ENCODE data around the gene TMC1.
"Not testable (repeated sequence)": the region's sequence is repeated elsewhere in the genome, so short reads cannot be mapped to it uniquely, and the experiment has no call there.

The TMC1 gene

DNA sequence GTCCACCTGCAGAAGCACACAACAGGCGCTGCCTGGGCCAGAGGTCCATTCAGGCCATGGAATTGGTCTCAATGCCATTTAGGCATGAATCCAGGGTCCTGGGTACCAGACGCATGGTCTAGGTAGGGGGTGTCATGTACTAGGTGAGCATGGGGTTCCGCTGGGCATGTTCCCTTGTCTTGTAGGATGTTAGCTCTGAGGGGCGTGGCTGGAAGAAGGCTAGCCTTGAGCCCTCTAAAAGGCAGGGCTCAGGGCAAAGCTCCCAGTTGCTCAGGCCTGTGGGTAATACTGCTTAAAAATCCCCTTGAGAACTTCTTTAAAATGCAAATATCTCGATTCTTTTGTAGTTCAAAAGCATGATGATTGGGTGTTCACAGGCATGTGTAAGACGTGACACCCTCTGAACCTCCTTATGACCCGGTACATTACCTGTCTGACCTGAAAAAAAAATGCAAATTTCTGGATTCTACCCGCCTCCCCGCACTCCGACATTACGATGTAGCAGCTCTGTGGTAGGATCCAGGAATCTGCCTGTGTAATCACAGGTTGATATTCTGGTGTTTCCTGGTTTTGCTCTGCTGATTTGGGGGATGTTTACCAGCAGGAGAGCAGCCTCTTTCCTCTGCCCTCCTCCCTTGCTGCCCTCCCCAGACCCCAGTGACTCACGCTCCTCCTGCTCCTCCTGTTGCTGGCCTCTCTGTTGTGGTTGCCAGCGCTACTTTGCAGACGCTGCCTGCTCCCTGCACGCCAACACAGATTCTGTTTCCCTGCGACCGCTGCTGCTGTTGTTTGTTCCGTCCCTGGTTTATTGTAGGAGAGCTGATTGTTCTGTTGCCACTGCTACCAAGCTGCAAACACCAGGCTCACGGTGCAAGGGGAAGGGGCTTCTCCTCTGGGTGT is 5.7 kb downstream of the TMC1 start:
- peak; percentile 81 for DNase-seq

DNA sequence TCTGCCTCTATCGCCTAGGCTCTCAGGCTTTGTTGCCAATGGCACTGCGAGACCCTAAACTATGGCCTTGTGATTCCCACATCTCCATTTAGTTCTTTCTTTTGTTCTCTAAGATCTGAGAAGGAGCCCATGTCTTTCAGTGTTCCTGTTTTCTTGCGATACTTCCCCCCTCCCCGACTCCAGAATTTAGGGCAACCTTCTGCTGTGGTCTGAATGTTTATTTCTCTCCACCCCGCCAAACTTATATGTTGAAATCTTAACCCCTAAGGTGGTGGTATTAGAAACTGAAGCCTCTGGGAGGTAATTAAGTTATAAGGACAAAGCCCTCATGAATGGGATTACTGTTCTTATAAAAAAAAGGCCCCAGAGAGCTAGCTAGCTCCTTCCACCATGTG is 6.4 kb downstream of the TMC1 start:
- no peak for DNase-seq

DNA sequence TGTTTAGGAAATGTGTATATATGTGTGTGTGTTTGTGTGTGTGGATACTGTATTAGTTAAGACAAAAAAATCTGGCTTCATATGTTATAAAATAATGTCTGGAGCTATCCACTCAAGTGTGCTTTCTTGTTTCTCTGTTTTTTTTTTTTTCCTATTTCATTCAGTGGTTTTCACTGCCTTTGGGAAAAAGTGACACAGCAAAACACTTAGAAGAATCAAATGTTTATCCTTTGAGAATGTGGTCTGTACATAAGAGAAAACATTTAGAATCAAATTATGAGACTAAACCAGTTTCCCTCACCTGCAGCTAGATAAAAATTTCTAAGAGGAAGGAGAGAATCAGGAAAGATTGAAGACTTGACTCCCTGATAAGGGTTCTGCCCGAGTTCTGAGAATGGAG is 8.1 kb downstream of the TMC1 start:
- DNase-seq: no peak

DNA sequence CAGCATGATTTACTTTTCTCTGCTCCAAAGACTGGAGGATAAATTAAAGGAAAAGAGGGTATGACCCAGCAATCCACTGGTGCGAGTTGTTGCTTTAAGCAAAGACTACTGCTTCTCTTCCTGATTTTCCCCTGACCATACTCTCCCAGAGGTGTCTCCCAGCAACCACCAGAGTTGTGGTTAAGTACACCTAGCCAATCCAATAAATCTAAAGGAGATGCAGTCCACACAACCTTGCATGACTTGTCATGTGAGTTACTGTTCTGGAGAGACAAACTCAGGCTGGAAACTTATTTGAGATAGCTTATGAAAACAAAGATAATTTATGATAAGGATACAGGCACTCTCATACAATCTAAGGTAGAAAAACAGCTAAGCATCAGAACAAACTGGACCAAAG is 11.9 kb downstream of the TMC1 start:
- DNase-seq: no peak

DNA sequence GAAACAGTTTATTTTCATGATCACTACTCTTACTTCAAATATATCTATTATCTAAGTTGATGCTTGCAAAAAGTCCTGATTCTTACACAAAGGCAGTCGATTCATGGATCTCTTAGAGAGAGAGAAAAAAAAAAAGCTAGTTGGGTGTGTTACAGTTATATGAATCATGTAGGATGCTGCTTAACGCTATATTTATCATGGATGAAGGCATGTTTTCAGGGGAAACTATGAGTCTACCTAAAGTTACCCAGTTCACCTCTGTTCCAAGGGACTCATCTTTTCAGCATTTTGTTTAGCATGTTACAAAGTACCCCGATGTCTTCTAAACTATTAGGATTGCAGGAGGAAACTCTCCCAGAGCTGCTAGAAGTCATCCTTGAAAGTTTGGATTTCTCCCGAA is 13.5 kb downstream of the TMC1 start:
- DNase-seq: no peak

DNA sequence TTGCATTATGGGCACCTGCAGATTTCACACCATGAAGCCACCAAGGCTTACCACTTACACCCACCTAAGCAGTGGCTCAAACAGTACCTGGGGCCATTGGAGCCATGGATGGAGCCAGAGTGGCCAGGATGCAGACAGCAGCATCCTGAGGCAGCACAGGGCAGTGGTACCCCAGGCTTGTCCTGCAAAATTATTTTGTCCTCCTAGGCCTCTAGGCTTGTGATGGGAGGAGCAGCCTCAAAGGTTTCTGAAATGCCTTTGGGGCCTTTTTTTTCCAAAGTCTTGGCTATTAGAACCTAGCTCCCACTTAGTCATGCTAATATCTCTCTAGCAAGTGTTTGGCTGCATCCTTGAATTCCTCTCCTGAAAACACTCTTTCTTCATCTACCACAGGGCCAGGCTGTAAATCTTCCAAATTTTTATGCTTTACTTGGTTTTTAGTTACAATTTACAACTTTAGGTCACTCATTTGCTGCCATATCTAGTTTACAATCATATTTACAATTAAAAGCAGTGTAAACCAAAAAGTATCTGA is 15.7 kb downstream of the TMC1 start:
- no peak for DNase-seq

DNA sequence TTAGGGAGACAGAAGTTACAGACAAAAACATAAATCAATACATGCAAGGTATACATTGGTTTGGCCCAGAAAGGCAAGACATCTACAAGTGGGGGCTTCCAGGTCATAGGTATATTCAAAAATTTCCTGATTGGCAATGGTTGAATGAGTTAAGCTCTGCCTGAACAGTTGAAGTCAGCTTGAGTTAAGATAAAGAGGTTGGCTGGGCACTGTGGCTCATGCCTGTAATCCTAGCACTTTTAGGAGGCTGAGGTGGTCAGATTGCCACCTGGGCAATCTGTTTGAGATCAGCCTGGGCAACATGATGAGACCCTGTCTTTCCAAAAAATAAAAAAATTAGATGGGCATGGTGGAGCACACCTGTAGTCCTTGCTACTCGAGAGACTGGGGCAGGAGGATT is 16.3 kb downstream of the TMC1 start:
- DNase-seq: no peak

DNA sequence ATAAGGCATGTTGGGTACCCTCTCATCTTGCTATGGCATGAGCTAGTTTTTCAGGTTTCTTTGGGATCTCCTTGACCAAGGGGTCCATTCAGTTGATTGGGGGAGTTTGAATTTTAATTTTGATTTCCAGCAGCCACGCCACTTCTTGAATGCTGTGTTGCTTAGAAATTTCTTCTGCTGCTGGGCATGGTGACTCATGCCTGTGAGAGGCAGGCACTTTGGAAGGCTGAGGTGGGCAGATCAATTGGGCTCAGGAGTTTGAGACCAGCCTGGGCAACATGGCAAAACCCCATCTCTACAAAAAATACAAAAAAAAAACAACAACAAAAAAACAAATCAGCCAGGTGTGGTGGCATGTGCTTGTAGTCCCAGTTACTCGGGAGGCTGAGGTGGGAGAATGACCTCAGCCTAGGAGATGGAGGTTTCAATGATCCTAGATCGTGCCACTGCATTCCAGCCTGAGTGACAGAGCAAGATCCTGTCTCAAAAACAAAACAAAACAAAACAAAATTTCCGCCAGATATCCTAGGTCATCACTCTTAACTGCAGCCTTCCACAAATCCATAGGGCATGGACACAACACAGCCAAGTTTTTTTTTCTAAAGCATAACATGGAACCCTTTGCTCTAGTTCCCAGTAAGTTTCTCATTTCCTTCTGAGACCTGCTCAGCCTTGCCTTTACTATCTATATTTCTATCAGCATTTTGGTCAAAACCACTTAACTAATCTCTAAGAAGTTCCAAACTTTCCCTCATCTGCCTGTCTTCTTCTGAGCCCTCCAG is 17.7 kb downstream of the TMC1 start:
- DNase-seq: no peak

DNA sequence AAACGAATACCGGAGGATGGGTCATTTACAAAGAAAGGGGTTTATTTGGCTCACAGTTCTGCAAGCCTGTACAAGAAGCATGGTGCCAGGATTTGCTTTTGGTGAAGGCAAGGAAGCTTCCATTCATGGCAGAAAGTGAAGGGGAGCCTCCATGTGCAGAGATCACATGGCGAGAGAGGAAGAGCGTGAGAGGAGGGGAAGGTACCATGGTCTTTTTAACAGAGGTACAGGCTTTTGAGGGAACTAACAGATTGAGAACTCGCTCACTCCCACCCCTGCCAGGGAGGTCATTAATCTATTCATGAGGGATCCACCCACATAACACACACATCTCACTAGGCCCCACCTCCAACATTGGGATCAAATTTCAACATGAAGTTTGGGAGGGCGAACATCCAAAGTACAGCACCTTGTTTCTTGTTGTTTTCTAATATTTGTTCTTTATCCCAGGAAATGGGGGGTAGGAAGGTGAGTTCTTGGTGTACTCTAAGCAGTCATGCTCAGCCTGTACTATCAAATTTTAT is 18.5 kb downstream of the TMC1 start:
- DNase-seq: no peak

DNA sequence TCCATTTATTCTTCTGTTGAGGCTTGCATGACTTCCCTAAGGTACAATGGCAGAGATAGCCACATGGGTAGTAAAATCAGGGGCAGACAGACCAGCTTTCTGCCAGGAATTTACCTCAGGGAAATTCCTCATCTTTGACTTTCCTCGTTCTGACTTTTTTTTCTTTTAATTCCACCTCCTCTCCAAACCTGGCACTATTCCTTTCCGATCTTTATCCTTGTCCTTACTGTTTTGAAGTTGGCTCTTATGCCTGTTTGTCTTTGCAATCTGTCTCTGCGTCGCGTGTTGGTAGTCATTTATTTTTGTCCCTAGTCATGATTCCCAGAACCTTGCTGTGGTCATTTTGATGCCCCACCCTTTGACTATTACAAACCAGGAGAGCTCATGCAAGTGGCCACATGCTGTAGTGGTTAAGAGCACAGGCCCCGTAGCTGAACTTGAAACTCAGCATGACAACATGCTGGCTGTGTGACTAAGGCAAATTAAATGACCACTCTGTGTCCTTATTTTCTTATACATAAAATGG is 19.0 kb downstream of the TMC1 start:
- no peak for DNase-seq

DNA sequence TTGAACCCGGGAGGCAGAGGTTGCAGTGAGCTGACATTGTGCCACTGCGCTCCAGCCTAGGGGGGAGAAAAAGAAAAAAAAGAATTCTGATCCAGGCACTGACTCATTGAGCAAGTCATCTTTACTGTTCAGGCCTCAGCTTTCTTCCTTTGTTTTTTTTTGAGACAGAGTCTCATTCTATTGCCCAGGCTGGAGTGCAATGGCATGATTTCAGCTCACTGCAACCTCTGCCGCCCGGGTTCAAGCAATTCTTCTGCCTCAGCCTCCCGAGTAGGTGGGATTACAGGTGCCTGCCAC is 21.1 kb downstream of the TMC1 start:
- DNase-seq: not testable (repeated sequence)

DNA sequence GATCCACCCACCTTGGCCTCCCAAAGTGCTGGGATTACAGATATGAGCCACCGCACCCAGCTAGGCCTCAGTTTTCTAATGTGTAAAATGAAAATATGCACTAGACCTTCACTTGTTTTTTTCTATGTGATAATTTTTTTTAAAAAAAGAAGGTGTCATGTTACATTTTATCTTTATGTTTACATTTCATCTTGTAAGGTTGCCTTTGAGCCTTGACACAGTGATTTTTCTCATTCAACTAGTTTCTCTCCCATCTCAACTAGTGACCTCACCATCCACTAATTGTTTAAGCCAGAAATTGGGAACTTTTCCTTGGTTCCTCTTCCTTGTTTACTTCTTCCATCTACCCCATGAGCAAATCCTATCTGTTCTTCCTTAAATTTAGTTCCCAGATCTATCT is 21.5 kb downstream of the TMC1 start:
- DNase-seq: no peak

DNA sequence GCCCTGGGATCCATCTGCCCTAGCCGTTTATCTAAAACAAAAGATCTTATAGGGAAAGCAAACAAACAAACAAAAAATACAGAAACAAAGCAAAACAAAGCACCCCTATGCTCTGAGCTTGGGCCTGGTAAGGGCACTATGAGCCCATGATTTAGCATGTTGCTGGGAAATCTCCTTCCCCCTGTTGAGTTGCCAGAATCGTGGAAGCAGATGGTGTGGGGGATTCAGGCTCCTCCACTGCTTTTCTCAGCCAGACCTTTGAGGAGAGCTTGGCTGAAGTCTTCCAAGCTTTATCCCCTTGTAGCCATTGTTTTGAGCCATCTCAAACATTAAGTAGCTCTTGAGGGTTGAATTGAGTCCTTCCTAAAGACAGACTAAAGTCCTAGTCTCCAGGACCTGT is 29.9 kb downstream of the TMC1 start:
- DNase-seq: no peak

DNA sequence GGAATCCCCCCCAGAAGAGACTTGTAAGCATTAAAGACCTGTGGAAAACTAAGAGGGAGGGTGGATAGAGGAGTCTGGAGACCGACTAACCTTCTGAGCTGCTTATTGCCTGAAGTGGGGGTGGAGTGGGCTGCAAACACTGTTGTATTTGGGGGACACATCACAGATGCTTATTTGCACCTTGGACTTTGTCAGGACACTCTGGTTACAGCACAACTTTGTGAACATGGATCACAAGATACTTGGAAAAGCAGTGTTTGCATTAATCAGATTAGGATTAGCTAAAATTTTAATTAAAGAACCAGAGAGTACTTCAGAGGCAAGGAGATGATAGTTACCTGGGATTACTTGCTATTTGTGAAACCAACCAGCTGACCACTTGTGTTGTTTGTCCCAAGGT is 30.9 kb downstream of the TMC1 start:
- no peak for DNase-seq

DNA sequence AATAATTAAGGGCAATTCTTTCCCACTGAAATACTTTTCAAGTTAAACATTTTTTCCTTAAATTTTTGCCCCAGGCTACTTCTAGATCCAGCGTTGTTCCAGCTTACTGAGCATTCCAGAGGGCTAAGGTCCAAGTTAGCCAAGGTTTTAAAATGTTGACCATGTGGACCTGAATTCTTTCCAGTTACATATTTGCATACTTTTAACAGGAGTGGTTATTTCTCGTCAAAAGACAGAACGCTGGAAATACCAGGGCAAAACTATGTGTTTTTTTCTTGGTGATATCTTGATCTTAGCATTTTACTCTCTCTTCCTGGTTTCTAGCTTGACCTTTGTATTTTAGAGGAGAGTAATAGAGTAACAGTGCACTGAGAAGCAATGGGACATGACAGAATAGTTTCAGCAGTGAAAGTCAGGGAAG is 32.8 kb downstream of the TMC1 start:
- DNase-seq: no peak

DNA sequence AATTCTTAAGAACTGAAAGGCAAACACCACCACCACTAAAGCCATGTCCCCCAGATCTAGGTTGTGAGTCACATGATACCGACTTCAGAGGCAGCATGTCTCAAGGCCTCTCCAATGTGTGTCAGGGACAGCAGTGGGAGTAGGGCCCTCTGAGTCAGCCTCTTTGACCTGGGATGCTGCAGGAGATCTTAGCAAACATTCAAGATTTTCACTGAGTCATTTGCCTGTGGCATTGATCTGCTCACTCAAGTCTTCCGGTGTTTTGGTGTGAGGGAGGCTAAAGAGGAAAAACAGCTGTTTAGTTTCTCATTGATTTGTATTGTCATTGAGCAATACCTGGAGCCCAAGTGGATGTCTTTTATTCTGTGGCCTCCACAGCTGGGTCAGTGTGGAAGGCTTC is 36.1 kb downstream of the TMC1 start:
- DNase-seq: peak; percentile 66

DNA sequence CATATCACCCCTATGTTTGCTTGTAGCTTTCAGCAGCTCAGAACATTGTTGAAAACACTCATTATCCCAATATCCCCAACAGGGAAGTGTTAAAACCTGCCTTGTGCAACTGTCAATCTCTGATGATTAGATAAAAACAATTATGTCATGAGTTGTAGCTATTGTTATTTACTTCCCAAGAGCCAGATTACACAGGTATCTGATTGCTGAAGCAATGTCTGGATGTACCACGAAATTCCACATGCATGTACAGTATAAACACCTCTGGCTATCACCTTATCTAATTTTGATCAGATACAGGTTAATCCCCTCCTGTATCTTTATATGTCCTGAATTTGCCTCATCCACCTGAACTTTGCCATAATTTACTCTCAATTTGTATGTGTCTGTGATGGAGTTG is 38.7 kb downstream of the TMC1 start:
- DNase-seq: no peak

DNA sequence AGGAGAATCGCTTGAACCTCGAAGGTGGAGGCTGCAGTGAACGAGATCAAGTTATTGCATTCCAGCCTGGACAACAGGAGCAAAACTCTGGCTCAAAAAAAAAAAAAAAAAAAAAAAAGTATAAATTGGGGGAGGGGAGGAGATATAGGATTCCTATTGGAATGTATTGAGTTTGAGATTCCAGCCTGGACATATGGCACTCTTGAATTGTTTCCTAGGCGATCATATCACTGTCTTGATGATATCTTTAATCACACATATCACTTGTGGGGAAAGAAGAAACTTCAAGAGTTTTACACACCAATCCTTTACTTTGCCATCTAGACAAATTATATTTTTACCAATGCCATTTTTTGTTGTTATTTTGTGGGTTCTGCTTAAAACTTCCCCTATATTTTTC is 42.4 kb downstream of the TMC1 start:
- DNase-seq: no peak

DNA sequence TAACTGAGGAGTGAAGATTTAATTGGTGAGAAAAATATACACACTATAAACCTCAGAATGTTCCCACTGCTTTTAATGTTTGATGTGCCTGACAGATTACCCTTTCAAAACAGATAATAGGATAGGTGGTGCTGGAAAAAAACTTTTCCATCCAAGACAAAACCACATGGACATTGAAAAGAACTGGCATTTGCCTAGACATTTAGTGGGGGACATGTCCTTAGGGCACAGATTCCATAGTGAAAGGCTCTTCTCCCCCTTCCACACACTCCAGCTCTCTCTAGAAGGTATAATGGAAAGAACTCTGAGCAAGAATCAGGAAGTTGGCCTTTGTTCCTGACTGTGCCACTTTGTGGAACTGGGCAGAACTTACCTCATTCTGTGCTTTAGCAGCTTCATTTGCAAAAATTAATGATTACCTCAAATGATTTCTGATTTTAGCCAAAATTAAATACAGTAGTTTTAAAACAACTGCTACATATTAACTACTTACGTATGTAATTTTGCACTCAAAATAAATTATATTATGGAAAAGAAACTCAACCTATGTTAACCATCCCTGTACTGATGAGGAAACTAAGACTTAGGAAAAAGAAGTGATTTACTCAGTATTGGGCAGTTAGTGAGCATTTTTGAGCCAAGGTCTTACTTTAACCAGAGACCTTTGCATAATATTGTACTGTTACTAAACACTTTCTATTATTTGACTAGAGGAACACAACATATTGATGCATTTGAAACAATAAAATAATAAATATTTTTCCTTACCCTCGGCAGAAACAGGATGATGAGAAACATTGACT is 43.3 kb downstream of the TMC1 start:
- DNase-seq: no peak

DNA sequence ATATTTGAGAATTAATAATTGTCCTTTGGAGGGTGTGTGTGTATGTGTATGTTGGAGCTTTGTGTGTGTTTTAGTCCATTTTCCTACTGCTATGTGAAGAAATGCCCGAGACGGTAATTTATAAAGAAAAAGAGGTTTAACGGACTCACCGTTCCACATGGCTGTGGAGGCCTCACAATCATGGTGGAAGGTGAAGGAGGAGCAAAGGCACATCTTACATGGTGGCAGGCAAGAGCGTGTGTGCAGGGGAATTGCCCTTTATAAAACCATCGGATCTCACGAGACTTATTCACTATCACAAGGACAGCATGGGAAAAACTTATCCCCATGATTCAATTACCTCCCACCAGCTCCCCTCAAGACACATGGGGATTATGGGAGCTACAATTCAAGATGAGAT is 44.1 kb downstream of the TMC1 start:
- no peak for DNase-seq

DNA sequence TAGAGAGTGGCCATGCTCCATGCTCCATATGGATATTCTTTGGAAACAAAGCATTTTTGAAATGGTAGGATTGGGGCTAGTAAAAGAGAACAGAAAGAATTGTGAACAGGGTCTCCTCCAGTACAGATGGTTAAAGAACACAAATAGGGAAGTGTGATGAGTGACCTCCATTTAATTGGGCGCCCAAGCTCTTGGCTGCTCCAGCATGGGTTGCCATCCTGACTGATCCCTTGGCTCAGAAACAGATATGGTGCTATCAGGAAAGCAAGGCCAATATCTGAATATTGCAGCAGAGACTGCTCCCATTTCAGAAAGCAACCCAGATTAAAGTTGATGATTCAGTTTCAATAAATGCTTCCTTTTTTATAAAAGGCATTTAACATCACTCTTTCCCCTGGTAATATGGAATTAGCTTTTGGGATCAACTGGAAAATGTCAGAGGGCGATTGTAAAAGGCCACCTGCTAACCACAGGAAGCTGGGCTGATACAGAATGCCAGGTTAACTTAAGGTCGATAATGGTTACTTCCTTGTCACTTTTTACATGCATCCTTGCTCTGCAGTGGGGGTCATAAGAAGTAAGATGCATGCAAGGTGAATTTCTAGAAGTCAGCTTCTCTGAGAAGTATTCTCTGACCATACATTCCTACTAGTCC is 52.9 kb downstream of the TMC1 start:
- no peak for DNase-seq

DNA sequence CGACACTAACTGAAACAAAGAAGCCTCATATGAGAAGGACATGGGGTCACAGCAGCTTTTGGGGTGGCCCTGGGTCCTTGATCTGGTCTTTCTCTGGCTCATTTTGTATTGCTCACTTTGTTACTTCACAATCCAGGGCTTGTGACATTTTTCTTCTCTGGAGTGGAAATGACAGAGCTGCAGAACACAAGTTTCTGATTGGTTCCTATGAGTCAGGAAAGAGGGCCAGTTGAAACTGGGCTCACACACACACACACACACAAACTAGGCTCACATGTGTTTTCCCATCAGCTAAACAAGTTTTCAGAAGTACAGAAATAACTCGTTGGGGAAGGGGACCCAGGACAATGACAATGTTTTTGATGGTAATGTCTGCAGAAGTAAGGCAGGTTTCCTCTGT is 54.3 kb downstream of the TMC1 start:
- DNase-seq: no peak
